HL-60 (cell line): ENCODE measurements around the gene PBRM1.

Experiments used
- CTCF ChIP-seq: IDR thresholded peaks from one replicate; pipeline ENCODE4 v1.5.1; 2011; ENCODE audit warnings: low read length, control low read depth, inconsistent platforms; ENCODE audit not compliant: insufficient read depth
- GABPA ChIP-seq: IDR thresholded peaks from 2 replicates; pipeline ENCODE4 v1.6.1; 2012; ENCODE audit warnings: low read depth
- POLR2AphosphoS5 ChIP-seq: IDR thresholded peaks from 2 replicates; pipeline ENCODE4 v1.6.1; 2012; ENCODE audit warnings: low read depth
- REST ChIP-seq: IDR thresholded peaks from 2 replicates; pipeline ENCODE4 v1.6.1; 2012; ENCODE audit warnings: low read depth; ENCODE audit not compliant: insufficient replicate concordance
- SPI1 ChIP-seq: IDR thresholded peaks from 2 replicates; pipeline ENCODE4 v1.6.1; 2012; ENCODE audit warnings: low read depth, mild to moderate bottlenecking, borderline replicate concordance

GRCh38 chr3:52715714-52716305, 30.1 kb upstream of the PBRM1 start:
- no peak for TF ChIP-seq POLR2AphosphoS5
- no peak for TF ChIP-seq CTCF
- TF ChIP-seq REST: no peak
- peak; percentile 95 for TF ChIP-seq SPI1
- TF ChIP-seq GABPA: no peak
